Vagina (tissue), 2 donors: ENCODE data around the gene DHFR.

Experiments
- POLR2AphosphoS5 ChIP-seq, 2 donors: sonication (generic); formaldehyde crosslinking; IDR thresholded peaks; one replicate each; pipeline ENCODE4 v1.9.0; 2017; ENCODE audit warnings: antibody characterized with exemption in 2 of 2, mild to moderate bottlenecking in 2 of 2, low read depth in 1 of 2; ENCODE audit not compliant: insufficient read depth in 1 of 2
- TF ChIP-seq, protein P1 (sequence below), 3 experiments: fragments of 450-650 bp in 2 of 3; fragments of 200-600 bp in 1 of 3; sonication (generic) in 1 of 3; IDR thresholded peaks; one replicate each; pipeline ENCODE4 v1.5.1; 2017 to 2019; ENCODE audit warnings: antibody characterized with exemption in 3 of 3, mild to moderate bottlenecking in 2 of 3, moderate library complexity in 2 of 3

DNA sequence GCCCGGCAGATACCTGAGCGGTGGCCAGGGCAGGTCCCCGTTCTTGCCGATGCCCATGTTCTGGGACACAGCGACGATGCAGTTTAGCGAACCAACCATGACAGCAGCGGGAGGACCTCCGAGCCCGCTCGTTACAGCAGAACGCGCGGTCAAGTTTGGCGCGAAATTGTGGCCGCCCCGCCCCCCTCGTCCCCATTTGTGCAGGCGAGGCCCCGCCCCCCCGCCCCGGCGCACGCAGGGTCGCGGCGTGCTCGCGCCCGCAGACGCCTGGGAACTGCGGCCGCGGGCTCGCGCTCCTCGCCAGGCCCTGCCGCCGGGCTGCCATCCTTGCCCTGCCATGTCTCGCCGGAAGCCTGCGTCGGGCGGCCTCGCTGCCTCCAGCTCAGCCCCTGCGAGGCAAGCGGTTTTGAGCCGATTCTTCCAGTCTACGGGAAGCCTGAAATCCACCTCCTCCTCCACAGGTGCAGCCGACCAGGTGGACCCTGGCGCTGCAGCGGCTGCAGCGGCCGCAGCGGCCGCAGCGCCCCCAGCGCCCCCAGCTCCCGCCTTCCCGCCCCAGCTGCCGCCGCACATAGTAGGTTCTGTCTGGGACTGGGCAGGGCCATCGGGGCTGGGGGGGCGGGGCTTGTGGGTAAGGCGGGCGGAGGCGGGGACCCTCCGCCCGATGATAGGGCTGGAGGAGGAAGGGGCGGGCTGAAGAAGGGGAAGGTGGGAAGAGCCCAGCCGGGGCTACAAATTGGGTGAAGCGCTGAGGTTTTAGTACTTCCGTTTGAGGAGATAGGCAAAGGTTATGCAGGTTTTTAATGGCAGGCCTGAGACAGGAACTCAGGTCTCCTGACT, at the start of gene DHFR, which contains the start of gene MSH3:
- TF ChIP-seq, protein P1, sequence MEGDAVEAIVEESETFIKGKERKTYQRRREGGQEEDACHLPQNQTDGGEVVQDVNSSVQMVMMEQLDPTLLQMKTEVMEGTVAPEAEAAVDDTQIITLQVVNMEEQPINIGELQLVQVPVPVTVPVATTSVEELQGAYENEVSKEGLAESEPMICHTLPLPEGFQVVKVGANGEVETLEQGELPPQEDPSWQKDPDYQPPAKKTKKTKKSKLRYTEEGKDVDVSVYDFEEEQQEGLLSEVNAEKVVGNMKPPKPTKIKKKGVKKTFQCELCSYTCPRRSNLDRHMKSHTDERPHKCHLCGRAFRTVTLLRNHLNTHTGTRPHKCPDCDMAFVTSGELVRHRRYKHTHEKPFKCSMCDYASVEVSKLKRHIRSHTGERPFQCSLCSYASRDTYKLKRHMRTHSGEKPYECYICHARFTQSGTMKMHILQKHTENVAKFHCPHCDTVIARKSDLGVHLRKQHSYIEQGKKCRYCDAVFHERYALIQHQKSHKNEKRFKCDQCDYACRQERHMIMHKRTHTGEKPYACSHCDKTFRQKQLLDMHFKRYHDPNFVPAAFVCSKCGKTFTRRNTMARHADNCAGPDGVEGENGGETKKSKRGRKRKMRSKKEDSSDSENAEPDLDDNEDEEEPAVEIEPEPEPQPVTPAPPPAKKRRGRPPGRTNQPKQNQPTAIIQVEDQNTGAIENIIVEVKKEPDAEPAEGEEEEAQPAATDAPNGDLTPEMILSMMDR (IDR thresholded peaks at IDR 0.05), result peak in 1 of 3 experiments; percentile 25
- peak in 1 of 2 donors; percentile 73 for TF ChIP-seq POLR2AphosphoS5 (IDR thresholded peaks at IDR 0.05; ENCODE audit: insufficient read depth in 1 of 2, low read depth in 1 of 2)
